Left renal cortex interstitium (tissue), 4 donors: ENCODE measurements around the gene TKFC. TPM values are rescaled to one million over a fixed set of nuclear protein-coding genes. Genes with fewer than 3 reads are reported as not detected.

Experiments
- polyA plus RNA-seq, 4 donors: library from polyadenylated mRNA; unstranded; fragments of 120-200 nt; gene quantifications; one replicate each; pipeline ENCODE4 v1.2.1, GENCODE V29; 2013; ENCODE audit not compliant: insufficient read length in 4 of 4

The TKFC gene
- polyA plus RNA-seq, 4 donors = 47.2 to 67.9 (median 58.9) TPM

Other genes starting within 250 kb of the TKFC start
- under 1 TPM; 0.05 to 0.20 (median 0.12) TPM for gene CD5, start 230.7 kb upstream of the TKFC start, polyA plus RNA-seq
- gene VPS37C, start 171.8 kb upstream of the TKFC start, polyA plus RNA-seq = 10 to 100 TPM; 15.6 to 22.2 (median 20.9) TPM
- under 1 TPM in 2 of 4 donors, not detected in 2; 0.12 to 0.43 TPM for gene PGA3, start 129.7 kb upstream of the TKFC start, polyA plus RNA-seq
- 1 to 10 TPM in 1 of 4 donors, under 1 TPM in 3; 0.46 to 1.1 (median 0.72) TPM for gene PGA4, start 110.9 kb upstream of the TKFC start, polyA plus RNA-seq
- under 1 TPM in 2 of 4 donors, not detected in 2; 0.19 to 0.53 TPM for gene PGA5, start 92.1 kb upstream of the TKFC start, polyA plus RNA-seq
- gene VWCE, start 37.9 kb upstream of the TKFC start, polyA plus RNA-seq = 1 to 10 TPM; 1.5 to 4.0 (median 2.9) TPM
- 100 to 1,000 TPM; 212 to 240 (median 219) TPM for gene DDB1, start 123 bp upstream of the TKFC start, polyA plus RNA-seq
- 10 to 100 TPM; 23.9 to 33.4 (median 30.2) TPM for gene CYB561A3, start 28.7 kb downstream of the TKFC start, polyA plus RNA-seq
- gene TMEM138, start 29.1 kb downstream of the TKFC start, polyA plus RNA-seq = 10 to 100 TPM; 38.0 to 57.9 (median 51.0) TPM
- 10 to 100 TPM; 29.3 to 35.5 (median 31.9) TPM for gene TMEM216, start 59.4 kb downstream of the TKFC start, polyA plus RNA-seq
- 100 to 1,000 TPM in 2 of 4 donors, 10 to 100 TPM in 2; 82.4 to 135 (median 111) TPM for gene CPSF7, start 96.7 kb downstream of the TKFC start, polyA plus RNA-seq
- 10 to 100 TPM; 39.8 to 49.7 (median 46.4) TPM for gene SDHAF2, start 96.9 kb downstream of the TKFC start, polyA plus RNA-seq
- 1 to 10 TPM; 1.1 to 3.2 (median 1.6) TPM for gene LRRC10B, start 175.5 kb downstream of the TKFC start, polyA plus RNA-seq
- 1 to 10 TPM; 4.9 to 7.1 (median 6.0) TPM for gene SYT7, start 247.8 kb downstream of the TKFC start, polyA plus RNA-seq